Right atrium auricular region (tissue), 2 donors: Measurements from ENCODE around the gene ZNF138. TPM values are rescaled to one million over a fixed set of nuclear protein-coding genes. Genes with fewer than 3 reads are reported as not detected.

Source experiments
- DNase-seq: peaks from one replicate; pipeline ENCODE4 v3.0.0-alpha.2; 2019; ENCODE audit warnings: low spot score
- H3K27ac ChIP-seq, 2 donors: fragments of 200-600 bp; sonication (generic); 1 replicate in 1 of 2; 2 replicates in 1 of 2; pipeline ENCODE4 v1.5.1; 2016 to 2019
- H3K27me3 ChIP-seq, 2 donors: fragments of 200-600 bp; sonication (generic); one replicate each; pipeline versions ENCODE4 v1.5.1 to v1.6.0; 2017 to 2019
- H3K36me3 ChIP-seq: fragments of 200-600 bp; sonication (generic); one replicate; pipeline ENCODE4 v1.5.1; 2016
- H3K4me1 ChIP-seq, 2 donors: fragments of 200-600 bp; sonication (generic); one replicate each; pipeline versions ENCODE4 v1.5.1 to v1.6.0; 2017 to 2019
- H3K4me3 ChIP-seq, 2 donors: fragments of 200-600 bp; sonication (generic); 1 replicate in 1 of 2; 2 replicates in 1 of 2; pipeline ENCODE4 v1.5.1; 2017 to 2019; ENCODE audit warnings: mild to moderate bottlenecking in 1 of 2, moderate library complexity in 1 of 2
- H3K9me3 ChIP-seq, 2 donors: fragments of 200-600 bp; sonication (generic); one replicate each; pipeline ENCODE4 v1.5.1; 2019
- total RNA-seq, 2 donors: library from RNA; depleted of rRNA; stranded (reverse); fragments of >200 nt; gene quantifications; one replicate each; pipeline ENCODE4 v1.1.0, GENCODE V29; 2016
- TF ChIP-seq, protein P1 (sequence below), 2 donors: fragments of 200-600 bp; sonication (generic); IDR thresholded peaks; one replicate each; pipeline ENCODE4 v1.5.1; 2019; ENCODE audit warnings: antibody characterized with exemption in 2 of 2

Gene ZNF138
- total RNA-seq, 2 donors from 2014 or later = 3.1 to 7.6 TPM

- Histone ChIP-seq H3K27me3 (no peaks in the 10 kb centered on the region), H3K4me1 (peaks cover 0 to 16% of the 10 kb centered on the region in 2 donors), H3K9me3 (no peaks in the 10 kb centered on the region), H3K27ac (no peak overlapping the region), H3K4me3 (no peak overlapping the region), H3K36me3 (no peaks in the 10 kb centered on the region)
- no peak for DNase-seq
- TF ChIP-seq, protein P1, sequence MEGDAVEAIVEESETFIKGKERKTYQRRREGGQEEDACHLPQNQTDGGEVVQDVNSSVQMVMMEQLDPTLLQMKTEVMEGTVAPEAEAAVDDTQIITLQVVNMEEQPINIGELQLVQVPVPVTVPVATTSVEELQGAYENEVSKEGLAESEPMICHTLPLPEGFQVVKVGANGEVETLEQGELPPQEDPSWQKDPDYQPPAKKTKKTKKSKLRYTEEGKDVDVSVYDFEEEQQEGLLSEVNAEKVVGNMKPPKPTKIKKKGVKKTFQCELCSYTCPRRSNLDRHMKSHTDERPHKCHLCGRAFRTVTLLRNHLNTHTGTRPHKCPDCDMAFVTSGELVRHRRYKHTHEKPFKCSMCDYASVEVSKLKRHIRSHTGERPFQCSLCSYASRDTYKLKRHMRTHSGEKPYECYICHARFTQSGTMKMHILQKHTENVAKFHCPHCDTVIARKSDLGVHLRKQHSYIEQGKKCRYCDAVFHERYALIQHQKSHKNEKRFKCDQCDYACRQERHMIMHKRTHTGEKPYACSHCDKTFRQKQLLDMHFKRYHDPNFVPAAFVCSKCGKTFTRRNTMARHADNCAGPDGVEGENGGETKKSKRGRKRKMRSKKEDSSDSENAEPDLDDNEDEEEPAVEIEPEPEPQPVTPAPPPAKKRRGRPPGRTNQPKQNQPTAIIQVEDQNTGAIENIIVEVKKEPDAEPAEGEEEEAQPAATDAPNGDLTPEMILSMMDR (IDR thresholded peaks at IDR 0.05) = no peak
Observed at GRCh38 chr7:64878684-64879083, 84.5 kb downstream of the ZNF138 start.

DNA sequence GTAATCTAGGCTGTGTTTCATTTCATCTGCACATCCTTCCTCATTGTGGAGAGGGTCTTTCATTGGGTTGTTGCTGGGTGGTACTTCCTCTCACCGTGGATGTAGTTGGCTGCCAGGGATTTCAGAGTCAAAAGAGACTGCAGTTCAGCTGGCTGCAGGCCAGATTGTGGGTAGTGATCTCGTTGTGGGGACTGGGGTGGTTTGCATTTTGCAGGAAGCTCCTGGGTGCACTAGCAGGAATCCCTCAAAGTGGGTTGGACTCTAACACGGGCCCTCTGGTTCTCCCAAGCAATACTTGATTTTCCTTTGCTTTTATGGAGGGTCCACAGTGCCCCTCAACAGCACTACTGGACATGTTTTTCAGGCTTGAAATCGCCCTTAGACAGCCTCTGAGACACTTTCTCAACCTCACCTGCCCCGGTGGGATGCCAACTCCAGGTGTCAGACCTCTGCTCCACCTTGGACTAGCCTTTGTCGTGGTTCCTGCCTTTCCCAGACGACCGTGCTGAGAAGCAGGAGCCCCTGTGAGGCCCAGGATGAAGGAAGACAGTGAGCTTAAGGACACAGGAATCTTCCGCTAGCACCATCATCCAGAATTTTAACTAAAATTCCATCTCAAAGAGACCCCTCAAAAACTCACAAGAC, 85.0 kb downstream of the ZNF138 start:
- H3K4me1 ChIP-seq = peaks cover 0 to 16% of the 10 kb centered on the region in 2 donors
- H3K36me3 ChIP-seq = no peaks in the 10 kb centered on the region
- DNase-seq = peak; percentile 38
- H3K27me3 ChIP-seq = no peaks in the 10 kb centered on the region
- no peaks in the 10 kb centered on the region for H3K9me3 ChIP-seq
- H3K27ac ChIP-seq = no peak overlapping the region
- TF ChIP-seq, protein P1 (IDR thresholded peaks at IDR 0.05) = no peak
- no peak overlapping the region for H3K4me3 ChIP-seq

DNA sequence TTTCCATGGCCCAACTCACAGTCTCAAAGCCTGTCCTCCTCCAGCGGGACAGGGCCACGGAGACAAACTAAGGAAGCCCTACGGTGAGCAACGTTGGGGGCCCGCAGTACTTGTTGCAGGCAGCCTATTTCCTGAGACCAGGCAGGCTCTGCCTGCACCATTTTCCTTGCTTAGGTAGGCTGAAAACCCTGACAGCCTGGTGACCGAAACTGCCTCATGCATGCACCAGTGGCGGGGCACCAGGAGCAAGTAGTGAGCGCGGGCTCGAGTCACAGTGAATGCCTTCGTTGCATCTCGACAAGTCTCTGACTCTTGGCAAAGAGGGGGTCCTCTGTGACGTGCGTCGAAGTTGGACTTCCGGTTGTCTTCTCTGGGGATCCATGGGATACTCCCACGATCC, 85.6 kb downstream of the ZNF138 start:
- Histone ChIP-seq H3K27ac (no peak overlapping the region), H3K36me3 (no peaks in the 10 kb centered on the region), H3K4me1 (peaks cover 0 to 16% of the 10 kb centered on the region in 2 donors), H3K4me3 (no peak overlapping the region), H3K27me3 (no peaks in the 10 kb centered on the region), H3K9me3 (no peaks in the 10 kb centered on the region)
- TF ChIP-seq, protein P1 (IDR thresholded peaks at IDR 0.05) = no peak
- peak; percentile 47 for DNase-seq

- TF ChIP-seq, protein P1 (IDR thresholded peaks at IDR 0.05) = no peak
- Histone ChIP-seq H3K27ac (no peak overlapping the region), H3K36me3 (no peaks in the 10 kb centered on the region), H3K27me3 (no peaks in the 10 kb centered on the region), H3K9me3 (no peaks in the 10 kb centered on the region), H3K4me1 (peaks cover 0 to 16% of the 10 kb centered on the region in 2 donors), H3K4me3 (no peak overlapping the region)
- peak; percentile 43 for DNase-seq
Observed at GRCh38 chr7:64880322-64881297, 86.4 kb downstream of the ZNF138 start.

- H3K36me3 ChIP-seq = no peaks in the 10 kb centered on the region
- H3K4me3 ChIP-seq = peak overlapping the region; percentile 37 to 56
- no peaks in the 10 kb centered on the region for H3K27me3 ChIP-seq
- DNase-seq = peak; percentile 42
- no peaks in the 10 kb centered on the region for H3K9me3 ChIP-seq
- TF ChIP-seq, protein P1 (IDR thresholded peaks at IDR 0.05) = no peak
- peaks cover 0 to 16% of the 10 kb centered on the region in 2 donors for H3K4me1 ChIP-seq
- H3K27ac ChIP-seq = peak overlapping the region in 1 of 2 donors; percentile 43
Observed at GRCh38 chr7:64881461-64882287, 87.4 kb downstream of the ZNF138 start.
